ENCODE results near the gene ZNF48.

Gene ZNF48

DNA sequence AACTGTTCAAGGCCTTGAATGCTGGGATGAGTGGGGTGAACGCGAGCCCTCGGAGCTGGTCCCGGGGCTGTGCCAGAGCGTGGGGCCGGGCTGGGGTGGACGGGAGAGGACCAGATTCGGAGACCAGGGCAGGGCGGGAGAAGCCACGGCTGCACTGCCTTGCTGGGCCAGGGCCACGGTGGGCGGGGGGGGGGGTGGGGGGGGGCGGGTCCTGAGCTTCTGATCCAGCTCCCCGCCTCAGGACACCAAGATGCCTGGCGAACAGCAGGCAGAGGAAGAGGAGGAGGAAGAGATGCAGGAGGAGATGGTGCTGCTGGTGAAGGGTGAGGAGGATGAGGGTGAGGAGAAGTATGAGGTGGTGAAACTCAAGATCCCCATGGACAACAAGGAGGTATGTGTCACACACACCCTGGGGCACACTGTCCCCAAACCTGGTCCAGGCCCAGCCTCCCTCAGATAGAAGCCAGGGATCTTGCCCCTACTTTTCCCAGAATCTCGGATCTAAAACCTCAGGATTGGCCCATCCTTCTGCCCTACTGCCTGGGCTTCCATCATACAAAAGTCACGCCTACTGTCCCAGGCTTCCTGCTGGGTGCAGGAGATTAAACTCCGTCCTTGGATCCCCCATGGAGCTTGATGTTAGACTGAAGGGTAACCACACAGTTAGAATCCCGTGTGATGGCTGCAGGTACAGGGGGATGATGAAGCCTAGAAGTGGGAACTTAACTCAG, 12.7 kb downstream of the ZNF48 start:
- DNase-seq, result no peak

DNA sequence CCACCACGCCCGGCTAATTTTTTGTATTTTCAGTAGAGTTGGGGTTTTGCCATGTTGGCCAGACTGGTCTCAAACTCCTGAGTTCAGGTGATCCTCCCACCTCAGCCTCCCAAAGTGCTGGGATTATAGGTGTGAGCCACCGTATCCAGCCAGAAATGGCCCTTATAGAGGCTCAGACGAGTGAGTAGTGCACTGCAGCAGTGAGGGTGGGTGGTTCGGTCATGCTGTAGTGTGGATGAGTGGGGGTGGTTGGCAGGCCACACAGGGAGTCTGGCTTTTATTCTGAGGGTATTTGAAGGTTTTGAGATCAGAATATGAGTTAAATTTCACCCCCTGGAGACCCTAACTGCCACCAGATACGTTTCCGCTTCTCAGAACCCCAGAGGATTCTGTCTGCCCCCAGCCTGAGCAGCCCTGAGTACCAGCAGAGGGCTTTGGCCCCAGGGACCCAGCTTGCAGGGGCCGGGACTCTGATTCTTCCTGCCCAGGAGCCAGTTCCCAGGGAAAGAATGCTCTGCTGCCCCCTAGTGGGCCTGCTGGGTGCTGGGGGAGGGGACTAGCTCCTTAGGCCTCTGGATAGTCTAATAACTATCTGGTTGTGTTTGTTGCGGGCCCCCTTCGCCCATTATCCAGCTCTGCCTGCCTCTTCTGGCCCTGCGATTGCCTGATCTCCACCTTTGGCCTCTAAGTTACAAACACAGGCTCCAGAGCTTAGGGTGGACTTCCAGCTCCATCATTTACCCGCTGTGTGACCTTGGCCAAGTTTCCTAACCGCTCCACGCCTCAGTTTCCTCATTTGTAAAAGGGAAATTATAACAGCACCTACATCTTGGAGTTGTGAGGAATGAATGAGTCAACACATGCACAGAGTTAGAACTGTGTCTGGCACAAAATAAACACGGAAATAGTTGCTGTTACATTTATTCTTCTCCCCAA, 14.2 kb downstream of the ZNF48 start:
- peak; percentile 90 for DNase-seq

DNA sequence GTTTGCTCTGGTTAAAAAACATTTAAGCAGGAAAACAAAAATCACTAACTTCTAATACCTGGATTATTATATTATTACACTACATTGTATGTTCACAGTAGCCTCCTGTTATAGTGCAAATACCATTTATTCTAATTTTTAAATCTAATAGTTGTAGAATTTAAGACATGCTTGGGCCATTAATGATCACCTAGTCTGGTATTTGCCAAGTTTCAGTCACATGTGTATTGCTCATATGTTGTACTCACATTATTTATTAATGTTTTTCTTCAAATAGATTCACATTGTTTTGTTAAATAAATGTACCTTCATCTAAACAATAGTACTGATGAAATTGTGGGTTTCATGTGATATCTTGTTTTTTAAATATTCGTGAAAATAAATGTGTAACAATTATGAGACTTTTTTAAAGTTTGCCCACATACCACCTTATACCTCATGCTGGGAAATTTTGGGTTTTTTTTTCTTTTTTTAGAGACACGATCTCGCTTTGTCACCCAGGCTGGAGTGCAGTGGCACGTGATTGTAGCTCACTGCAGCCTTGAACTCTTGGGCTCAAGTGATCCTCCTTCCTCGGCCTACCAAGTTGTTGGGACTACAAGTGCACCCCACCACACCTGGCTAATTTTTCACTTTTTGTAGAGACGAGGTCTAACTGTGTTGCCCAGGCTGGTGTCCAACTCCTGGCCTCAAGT, 18.0 kb downstream of the ZNF48 start:
- DNase-seq, result no peak

DNA sequence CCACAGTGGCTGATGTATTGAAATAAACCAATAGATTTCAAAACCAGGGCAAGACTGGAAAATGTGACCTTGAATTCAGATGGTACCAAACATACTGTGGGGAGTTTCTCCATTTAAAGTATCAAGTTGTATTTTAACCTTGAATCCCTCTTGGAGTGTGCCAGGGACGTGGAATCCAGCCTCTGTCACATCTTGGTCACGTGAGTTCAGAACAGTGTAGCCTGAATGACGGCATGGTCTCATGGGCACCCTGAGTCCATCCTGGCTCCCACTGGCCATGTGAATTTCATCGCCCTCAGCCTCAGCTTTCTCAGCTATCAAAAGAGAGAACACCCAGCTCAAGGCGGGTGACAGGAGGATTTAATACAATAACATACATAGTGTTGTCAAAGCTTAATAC, 18.9 kb downstream of the ZNF48 start:
- DNase-seq, result no peak

DNA sequence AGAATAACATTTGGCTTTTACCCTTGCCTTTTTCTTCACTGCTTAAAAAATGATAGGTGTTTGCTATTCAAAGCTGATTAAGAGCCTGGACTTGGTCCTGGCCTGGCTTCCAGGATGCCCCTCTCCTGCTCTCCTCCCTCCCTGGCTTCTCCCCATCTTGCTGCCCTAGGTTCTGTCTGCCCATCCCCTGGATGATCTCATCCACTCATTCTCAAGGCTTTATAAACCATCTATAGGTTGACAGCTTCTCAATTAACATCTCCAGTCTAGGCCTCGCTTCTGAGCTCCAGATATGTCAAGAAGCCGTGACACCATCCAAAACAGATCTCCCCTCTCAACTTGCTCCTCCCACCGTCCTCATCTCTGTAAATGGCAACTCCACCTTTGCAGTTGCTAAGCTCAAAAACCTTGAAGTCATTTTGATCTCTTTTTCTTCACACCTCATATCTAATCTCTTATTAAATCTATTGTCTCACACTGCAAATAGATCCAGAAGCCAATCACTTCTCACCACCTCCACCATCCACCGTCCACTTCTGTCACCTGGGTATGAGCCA, 20.9 kb downstream of the ZNF48 start:
- no peak for DNase-seq

DNA sequence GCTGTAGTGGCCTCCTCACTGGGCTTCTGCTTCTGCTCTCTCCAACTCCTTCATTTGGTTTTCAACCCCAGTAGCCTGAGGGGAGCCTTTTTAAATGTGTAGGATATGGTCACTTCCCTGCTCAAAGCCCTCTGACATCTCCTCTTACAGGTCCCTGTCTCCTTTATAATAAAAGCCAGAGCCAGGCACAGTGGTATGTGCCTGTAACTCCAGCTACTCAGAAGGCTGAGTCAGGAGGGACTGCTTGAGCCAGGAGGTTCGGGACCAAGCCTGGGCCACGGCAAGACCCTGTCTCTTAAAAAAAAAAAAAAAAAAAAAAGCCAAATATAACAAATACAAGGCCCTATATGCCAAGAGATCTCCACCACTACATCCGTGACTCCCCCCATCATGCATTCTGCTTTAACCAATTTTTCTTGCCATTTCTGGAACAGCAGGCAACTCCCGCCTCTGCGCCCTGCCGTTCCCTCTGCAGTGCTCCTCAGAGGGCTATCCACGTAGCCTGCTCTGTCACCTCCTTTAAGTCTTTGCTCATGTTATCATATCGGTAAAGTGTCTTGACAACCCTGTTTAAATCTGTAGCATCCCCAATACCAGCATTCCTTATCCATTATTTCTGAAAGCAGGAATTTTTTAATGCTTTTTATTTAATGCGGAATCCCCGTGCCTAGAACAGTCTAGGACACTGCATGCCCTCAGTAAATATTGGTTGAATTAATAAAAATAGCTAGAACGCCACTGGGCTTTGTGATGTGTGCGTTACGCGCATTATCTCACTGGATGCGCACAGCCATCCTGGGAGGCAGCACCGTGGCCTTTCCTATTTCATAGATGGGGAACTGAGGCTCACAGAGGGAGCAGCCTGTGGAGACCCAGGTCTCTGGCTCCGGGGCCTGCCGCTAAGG, 21.7 kb downstream of the ZNF48 start:
- DNase-seq, result no peak

DNA sequence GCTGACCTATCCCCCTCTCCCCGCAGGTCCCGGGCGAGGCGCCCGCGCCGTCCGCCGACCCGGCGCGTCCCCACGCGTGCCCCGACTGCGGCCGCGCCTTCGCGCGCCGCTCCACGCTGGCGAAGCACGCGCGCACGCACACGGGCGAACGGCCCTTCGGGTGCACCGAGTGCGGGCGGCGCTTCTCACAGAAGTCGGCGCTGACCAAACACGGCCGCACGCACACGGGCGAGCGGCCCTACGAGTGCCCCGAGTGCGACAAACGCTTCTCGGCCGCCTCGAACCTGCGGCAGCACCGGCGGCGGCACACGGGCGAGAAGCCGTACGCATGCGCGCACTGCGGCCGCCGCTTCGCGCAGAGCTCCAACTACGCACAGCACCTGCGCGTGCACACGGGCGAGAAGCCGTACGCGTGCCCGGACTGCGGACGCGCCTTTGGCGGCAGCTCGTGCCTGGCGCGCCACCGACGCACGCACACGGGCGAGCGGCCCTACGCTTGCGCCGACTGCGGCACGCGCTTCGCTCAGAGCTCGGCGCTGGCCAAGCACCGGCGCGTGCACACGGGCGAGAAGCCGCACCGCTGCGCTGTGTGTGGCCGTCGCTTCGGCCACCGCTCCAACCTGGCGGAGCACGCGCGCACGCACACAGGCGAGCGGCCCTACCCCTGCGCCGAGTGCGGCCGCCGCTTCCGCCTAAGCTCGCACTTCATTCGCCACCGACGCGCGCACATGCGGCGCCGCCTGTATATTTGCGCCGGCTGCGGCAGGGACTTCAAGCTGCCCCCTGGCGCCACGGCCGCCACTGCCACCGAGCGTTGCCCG, 22.5 kb downstream of the ZNF48 start:
- peak; percentile 89 for DNase-seq

DNA sequence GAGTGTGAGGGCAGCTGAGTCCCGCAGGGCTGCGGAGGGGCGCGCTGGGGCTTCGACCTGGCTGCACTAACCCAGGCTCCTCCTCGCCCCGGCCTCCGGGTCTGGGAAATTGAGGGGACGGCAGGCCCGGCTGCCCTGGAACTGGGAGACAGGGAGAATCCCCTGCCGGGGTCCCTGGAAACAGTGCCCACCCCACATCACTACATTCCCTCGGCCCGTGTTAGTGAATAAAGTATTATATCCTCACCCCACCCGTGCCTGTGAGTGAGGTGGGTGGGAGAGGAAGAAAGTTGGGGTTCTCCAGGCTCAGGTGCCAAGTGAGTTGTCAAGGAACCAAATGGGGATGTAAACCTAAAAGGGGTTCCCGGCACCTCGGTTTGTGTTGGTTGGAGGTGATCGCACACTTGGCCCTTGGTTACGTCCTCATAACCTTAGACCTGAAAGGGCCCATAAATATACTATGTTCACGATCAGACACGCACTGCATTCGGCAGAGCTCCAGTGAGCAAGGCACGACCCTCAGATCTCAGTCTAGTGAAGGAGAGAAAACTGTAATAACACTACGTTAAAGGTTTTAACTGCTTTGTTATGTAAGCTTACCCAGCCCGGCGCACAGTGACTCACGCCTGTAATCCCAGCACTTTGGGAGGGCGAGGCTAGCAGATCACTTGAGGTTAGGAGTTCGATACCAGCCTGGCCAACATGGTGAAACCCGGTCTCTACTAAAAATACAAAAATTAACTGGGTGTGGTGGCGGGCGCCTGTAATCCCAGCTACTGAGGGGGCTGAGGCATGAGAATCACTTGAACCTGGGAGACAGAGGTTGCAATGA, 23.3 kb downstream of the ZNF48 start:
- no peak for DNase-seq

DNA sequence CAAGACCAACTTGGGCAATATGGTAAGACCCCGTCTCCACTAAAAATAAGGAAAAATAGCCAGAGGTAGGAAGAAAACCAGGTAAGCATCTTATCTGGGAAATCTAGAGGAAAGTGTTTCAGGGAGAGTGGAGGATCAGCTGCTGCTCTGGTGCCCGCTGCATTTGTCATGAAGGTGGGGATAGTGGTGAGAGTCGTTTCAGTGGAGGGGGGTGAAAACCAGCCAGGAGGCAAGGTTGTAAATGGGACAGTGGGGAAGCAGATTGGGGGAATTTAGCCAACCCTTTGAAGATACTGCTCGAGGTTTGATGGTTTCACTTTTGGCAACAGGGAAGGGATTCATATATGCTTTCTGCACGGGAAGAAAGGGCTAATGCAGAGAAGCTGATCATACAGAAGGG, 25.8 kb downstream of the ZNF48 start:
- no peak for DNase-seq

DNA sequence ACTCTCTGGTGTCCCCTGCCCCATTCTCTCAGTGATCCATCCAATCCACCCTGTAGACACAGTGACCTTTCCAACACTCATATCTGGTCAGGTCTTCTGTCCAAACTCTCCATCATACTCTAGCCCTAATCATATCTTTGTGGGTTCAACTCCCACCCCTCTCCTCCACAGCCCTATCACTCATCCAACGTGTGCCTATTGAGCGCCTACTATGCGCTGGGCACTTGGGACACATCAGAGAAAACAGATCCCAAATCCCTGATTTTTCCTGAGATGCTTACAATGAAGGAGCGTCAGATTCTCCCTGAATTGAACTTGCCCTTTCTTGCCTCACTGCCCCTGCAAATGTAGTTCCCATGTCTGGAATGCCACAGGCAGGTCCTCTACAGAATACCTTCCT, 32.8 kb downstream of the ZNF48 start:
- DNase-seq, result no peak

DNA sequence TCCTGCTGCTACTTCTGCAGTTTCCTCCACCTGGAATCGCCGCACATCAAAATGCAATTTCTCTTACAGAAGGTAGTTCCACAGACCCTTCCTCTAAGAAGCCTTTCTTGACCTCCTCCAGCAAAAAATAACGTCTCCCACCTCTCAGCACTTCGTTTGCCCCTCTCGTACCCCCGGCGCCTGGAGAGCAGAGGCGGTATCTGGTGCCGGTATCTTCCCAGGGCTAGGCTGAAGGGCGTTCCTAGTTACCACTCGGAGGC, 34.1 kb downstream of the ZNF48 start:
- DNase-seq, result no peak

DNA sequence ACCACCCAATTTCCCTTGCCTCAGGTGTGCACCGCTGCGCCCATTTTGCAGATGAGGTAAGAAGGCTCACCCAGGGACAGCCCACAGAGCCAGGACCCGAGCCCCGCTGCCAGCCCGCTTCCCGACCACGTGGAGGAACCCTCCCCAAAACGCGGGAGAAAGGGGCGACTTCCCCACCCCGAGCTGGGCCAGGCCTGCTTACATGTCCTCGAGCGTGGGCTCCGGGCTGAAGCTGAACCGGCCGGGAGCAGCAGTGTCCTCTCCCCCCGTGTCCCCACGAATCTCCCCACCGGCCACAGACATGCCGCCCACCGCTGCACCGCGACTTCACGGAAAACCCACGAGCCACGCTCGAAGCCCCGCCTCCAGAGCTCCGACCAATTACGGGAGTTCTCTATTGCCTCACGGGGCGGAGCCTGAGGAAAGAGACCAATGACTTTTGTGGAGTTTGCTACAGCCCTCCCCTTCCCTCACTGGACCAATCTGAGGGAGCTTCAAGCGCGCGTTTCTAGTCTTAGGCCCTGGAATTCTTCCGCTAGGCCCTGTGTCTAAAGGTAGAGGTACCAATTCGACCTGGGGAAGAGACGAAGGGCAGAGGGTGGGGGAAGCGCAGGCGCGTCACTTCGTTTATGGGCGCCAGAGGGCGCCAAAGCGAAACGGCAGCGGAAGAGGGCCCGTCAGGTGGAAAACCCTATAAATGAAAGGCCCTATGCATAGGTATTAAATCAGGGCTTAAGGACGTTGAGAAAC, 34.6 kb downstream of the ZNF48 start, which contains the start of gene DCTPP1:
DCTPP1 (minus strand) TSS at position 353 of the 750 bp plus-strand sequence; CDS start at position 303, 50 bp downstream.
- peak; percentile 97 for DNase-seq

DNA sequence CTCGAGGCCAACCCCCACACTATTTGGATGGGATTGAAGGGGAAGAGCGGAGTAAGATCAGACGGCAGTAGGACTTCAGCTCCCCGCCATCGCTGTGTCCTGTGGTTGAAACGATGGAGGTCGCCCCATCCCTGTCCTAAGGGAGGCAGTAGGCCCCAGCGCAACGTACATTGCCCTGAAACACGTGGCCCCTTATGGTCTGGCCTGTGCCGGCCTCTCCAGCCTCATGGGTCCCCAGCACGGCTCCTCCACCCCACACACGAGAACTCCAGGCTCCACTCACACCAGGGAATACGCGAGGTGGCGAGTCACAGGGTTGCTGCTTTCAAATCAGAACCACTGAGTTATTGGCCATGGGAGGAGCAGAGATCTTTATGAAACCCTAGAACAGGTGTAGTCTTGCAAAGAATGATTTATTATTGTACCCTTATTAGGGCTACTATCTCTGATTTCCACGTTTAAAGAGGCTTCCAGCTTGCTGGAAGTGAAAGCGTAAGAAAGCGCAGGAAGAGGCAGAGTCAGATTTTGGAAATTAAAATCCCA, 35.3 kb downstream of the ZNF48 start:
- DNase-seq, result peak; percentile 49

DNA sequence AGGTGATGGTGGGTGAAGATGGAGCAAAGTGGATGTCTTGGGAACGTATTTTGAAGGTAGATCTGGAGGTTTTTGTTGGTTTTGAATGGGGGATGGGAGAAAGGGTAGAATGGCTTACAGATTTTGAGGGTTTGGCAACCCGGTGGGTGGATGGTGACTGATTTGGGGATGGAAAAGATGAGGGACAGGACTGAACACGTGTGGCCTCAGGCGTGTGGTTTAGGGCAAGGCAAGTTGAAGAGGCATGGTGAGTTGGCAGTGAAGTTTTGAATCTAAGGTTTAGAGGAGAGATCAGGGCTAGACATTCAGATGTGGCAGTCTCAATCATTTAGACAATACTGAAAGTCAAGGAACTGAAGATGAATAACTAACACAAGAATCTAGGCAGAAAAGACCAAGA, 39.6 kb downstream of the ZNF48 start:
- peak; percentile 88 for DNase-seq

DNA sequence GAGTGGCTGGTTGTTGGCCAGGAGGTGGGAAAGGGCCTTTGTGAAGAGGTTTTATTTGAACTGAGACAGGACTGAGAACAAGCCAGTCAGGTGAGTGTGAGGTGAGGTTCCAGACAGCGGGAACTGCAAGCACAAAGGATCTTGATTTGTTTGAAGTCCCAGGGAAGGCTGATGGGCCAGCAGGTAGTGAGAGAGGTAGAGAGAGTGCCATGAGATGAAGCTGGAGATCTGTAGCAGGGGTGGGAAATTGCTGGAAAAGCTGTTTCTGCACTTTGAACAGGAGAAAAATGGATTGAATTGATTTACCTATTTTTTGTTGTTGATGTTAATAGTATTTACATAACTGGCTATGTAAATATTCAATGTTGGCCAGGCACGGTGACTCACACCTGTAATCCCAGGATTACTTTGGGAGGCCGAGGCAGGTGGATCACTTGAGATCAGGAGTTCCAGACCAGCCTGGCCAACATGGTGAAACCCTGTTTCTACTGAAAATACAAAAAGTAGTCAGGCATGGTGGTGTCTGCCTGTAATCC, 42.4 kb downstream of the ZNF48 start:
- DNase-seq, result no peak

DNA sequence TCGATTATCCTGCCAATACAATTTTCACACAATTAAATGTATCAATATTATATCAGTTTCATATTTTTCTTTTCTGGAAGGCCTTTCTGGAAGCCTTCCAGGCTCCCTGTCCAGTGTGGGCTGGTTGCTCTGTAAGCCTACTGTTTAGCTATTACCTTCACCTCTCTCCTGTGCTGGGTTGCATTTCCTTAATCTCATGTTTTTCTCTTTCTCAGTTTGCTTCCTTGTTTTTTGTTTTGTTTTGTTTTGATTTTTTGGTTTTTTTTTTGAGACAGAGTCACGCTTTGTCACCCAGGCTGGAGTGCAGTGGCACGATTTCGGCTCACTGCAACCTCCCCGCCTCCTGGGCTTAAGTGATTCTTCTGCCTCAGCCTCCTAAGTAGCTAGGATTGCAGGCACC, 43.6 kb downstream of the ZNF48 start:
- DNase-seq, result no peak

DNA sequence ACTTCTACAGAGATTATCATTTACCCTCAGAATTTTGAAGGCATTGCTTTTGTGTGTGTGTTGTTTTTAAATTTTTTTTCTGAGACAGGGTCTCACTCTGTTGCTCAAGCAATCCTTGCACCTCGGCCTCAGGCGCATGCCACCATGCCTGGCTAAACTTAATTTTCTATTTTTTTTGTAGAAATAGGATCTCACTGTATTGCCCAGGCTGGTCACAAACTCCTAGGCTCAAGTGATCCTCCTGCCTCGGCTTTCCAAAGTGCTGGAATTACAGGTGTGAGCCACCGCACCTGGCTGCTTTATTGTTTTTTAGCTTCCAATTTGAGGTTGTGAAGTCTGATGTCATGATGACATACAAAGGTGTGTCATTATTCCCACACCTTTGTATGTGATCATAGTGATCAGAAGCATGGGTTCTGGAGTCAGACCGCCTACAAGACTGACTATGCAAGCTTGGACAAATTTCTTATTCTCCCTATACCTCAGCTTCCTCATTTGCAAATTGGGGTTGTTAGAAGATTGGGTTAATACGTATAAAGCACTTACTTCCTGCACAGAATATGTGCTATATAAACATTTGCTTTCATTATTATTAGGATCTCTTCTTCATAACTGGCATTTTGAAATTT, 44.6 kb downstream of the ZNF48 start:
- DNase-seq, result no peak

DNA sequence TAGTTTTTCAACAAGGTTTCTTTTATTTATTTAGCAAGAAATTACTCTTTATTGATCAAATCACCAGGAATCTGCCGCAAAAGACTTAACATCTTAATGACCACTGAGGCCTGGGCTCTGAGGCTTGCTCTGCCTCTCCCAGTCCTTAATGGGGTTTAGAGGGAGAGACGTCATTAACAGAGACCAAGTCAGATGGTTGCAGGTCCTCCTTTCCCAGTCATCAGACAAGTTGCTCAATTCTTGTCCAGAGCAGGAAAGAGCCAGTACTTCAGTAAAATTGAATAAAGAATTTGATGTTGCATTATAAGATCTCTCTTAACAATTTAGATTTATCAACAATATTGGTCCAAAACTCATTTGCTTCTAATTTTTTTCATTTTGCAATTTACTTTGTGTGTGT, 48.4 kb downstream of the ZNF48 start:
- DNase-seq, result no peak

All from stimulated activated CD4-positive, alpha-beta T cell treated with anti-CD3 and anti-CD28 coated beads, Interleukin-1b, Interleukin-23, amount 100 ng/mL, for 48 hours (primary cell).